ENCODE data around the gene CCL24. TPM values are rescaled to one million over a fixed set of nuclear protein-coding genes. Genes with fewer than 3 reads are reported as not detected.
"Not testable (repeated sequence)": the region's sequence is repeated elsewhere in the genome, so short reads cannot be mapped to it uniquely, and the experiment has no call there.

Gene CCL24
- total RNA-seq, 2 experiments from 2014 or later, result not detected

DNA sequence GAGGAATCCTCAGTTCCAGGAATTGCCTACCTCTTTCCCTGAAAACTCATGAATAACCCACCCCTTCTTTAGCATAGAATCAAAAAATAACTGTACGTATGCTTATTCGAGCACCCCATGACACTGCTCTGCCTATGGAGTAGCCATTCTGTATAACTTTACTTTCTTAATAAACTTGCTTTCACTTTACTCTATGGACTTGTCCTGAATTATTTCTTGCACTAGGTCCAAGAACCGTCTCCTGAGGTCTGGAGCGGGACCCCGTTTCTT is 11.1 kb downstream of the CCL24 start:
- ATAC-seq, result no peak
- Mint-ChIP-seq H3K4me3 (no peak overlapping the region), H3K4me1 (no peaks in the 10 kb centered on the region), H3K27me3 (peaks cover 2% of the 10 kb centered on the region), H3K27ac (no peak overlapping the region), H3K9me3 (ENCODE audit: low read depth) (peaks cover 10% of the 10 kb centered on the region), H3K36me3 (ENCODE audit: low read depth) (no peaks in the 10 kb centered on the region)
- intact Hi-C loops (cut with DNase I, micrococcal nuclease), result no loop called here
- POLR2A ChIA-PET, result no interaction called here
- CTCF ChIA-PET, result no interaction called here
- no peak for DNase-seq

DNA sequence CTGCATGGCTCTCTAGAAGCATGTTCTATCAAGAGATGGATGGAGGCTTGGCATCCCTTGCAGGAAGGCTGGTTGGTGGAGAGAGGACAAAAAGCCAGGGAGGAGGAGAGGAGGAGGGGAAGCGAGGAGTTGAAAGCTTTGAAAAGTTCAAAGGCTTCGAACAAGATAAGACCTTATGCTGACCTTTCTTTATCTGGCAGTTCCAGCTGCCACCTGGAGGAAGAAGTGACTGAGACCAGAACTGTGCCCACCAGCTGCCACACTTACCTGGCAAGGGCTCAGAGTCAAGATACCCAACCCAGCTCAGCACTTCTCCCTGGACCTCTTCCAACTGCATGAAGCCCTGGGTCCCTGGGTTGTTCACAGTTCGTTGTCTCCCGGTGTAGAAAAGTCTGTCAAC is 14.8 kb downstream of the CCL24 start:
- ATAC-seq, result no peak
- H3K27me3 Mint-ChIP-seq, result peaks cover 4% of the 10 kb centered on the region
- no peaks in the 10 kb centered on the region for H3K4me1 Mint-ChIP-seq
- no peaks in the 10 kb centered on the region for H3K9me3 Mint-ChIP-seq (ENCODE audit: low read depth)
- no peak overlapping the region for H3K27ac Mint-ChIP-seq
- CTCF ChIA-PET, result no interaction called here
- no peaks in the 10 kb centered on the region for H3K36me3 Mint-ChIP-seq (ENCODE audit: low read depth)
- intact Hi-C loops (cut with DNase I, micrococcal nuclease), result loop anchor here in 1 of 2 experiments (5.0 kb wide), 1 partner anchor 59 kb away; no protein-coding TSS in a partner anchor
- no peak overlapping the region for H3K4me3 Mint-ChIP-seq
- POLR2A ChIA-PET, result no interaction called here
- DNase-seq, result no peak

DNA sequence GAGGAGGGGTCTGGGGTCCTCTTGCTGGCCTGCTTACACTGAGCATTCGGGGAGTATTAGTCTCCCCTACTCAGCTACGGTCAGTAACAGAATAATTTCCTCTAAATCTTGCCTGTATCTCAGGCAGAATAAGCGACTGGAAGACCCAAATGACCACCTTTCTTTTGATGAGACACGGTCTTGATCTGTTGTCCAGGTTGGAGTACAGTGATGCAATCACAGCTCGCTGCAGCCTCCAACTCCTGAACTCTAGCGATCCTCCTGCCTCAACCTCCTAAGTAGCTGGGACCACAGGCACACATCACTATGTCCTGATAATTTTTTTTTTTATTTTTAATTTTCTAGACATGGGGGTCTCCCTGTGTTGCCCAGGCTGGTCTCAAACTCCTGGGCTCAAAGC is 17.2 kb downstream of the CCL24 start:
- Mint-ChIP-seq H3K27me3 (peaks cover 2% of the 10 kb centered on the region), H3K36me3 (ENCODE audit: low read depth) (no peaks in the 10 kb centered on the region), H3K4me3 (no peak overlapping the region), H3K9me3 (ENCODE audit: low read depth) (no peaks in the 10 kb centered on the region), H3K4me1 (no peaks in the 10 kb centered on the region), H3K27ac (no peak overlapping the region)
- CTCF ChIA-PET, result no interaction called here
- ATAC-seq (no peak), DNase-seq (no peak)
- intact Hi-C loops (cut with DNase I, micrococcal nuclease), result loop anchor here in 1 of 2 experiments (5.0 kb wide), 1 partner anchor 61 kb away; no protein-coding TSS in a partner anchor
- POLR2A ChIA-PET, result no interaction called here

- Mint-ChIP-seq H3K4me3 (no peak overlapping the region), H3K27ac (no peak overlapping the region), H3K4me1 (no peaks in the 10 kb centered on the region), H3K9me3 (ENCODE audit: low read depth) (no peaks in the 10 kb centered on the region), H3K36me3 (ENCODE audit: low read depth) (no peaks in the 10 kb centered on the region), H3K27me3 (peaks cover 2% of the 10 kb centered on the region)
- intact Hi-C loops (cut with DNase I, micrococcal nuclease), result loop anchor here in 1 of 2 experiments (5.0 kb wide), 1 partner anchor 61 kb away; no protein-coding TSS in a partner anchor
- no peak for DNase-seq
- CTCF ChIA-PET, result no interaction called here
- POLR2A ChIA-PET, result no interaction called here
- ATAC-seq, result no peak
These were observed 17.7 kb downstream of the CCL24 start for GRCh38 chr7:75795831-75796285.

GRCh38 chr7:75793676-75794075 is 19.9 kb downstream of the CCL24 start:
- Mint-ChIP-seq H3K27me3 (peaks cover 2% of the 10 kb centered on the region), H3K4me3 (no peak overlapping the region), H3K27ac (no peak overlapping the region), H3K36me3 (ENCODE audit: low read depth) (no peaks in the 10 kb centered on the region), H3K4me1 (no peaks in the 10 kb centered on the region), H3K9me3 (ENCODE audit: low read depth) (no peaks in the 10 kb centered on the region)
- DNase-seq (no peak), ATAC-seq (no peak)
- intact Hi-C loops (cut with DNase I, micrococcal nuclease), result no loop called here
- CTCF ChIA-PET, result interaction anchor here (0.6 kb wide), 1 partner anchor 355 kb away, joined by 4 read pairs; no protein-coding TSS in a partner anchor
- POLR2A ChIA-PET, result interaction anchor here (0.7 kb wide), 1 partner anchor 100 kb away, joined by 3 read pairs; no protein-coding TSS in a partner anchor

DNA sequence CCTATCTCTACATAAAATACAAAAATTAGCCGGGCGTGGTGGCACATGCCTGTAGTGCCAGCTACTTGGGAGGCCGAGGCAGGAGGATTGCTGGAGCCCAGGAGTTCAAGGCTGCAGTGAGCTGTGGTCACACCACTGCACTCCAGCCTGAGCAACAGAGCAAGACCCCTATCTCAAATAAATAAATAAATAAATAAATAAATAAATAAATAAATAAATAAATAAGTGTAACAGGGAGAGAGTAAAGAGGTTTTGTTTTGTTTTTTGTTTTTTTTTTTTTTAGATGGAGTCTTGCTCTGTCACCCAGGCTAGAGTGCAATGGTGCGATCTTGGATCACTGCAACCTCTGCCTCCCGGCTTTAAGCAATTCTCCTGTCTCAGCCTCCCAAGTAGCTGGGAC is 21.0 kb downstream of the CCL24 start:
- ATAC-seq; H3K4me1 Mint-ChIP-seq; POLR2A ChIA-PET; intact Hi-C loops (cut with DNase I, micrococcal nuclease); H3K27ac Mint-ChIP-seq; DNase-seq; H3K9me3 Mint-ChIP-seq (ENCODE audit: low read depth); H3K27me3 Mint-ChIP-seq; H3K36me3 Mint-ChIP-seq (ENCODE audit: low read depth); H3K4me3 Mint-ChIP-seq; CTCF ChIA-PET: not testable (repeated sequence)

DNA sequence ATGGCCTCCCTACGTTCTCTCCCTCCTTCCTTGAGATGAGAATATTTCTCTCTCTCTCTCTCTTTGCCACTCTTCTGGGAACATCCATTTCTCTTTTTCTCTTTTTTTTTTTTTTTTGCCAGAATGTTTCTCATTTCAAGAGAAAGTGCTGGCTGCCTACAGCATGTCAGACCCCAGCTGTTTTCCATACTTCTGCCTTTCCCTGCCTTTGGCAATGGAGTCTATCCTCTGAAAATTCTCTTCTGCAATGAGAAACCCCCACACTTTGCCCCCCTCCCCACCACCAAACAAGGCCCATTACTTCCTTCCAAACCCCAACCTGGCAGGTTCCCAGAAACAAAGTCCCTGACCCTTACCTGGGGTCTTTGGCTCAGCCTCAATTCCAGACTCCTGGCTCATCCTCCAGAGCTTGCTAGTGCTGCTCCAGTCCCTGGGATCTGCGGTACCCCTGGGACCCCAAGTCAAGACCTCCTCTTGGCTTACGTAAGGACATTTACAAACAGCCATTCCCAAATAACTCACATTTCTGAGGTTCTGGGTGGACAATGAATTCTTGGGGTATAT is 24.2 kb downstream of the CCL24 start:
- H3K36me3 Mint-ChIP-seq (ENCODE audit: low read depth), result no peaks in the 10 kb centered on the region
- no peak overlapping the region for H3K4me3 Mint-ChIP-seq
- H3K9me3 Mint-ChIP-seq (ENCODE audit: low read depth), result no peaks in the 10 kb centered on the region
- intact Hi-C loops (cut with DNase I, micrococcal nuclease), result no loop called here
- no peaks in the 10 kb centered on the region for H3K4me1 Mint-ChIP-seq
- no peak for DNase-seq
- H3K27ac Mint-ChIP-seq, result no peak overlapping the region
- H3K27me3 Mint-ChIP-seq, result no peaks in the 10 kb centered on the region
- ChIA-PET POLR2A (no interaction called here), CTCF (no interaction called here)
- ATAC-seq, result no peak

GRCh38 chr7:75788154-75788847 is 25.3 kb downstream of the CCL24 start:
- H3K9me3 Mint-ChIP-seq (ENCODE audit: low read depth); H3K27me3 Mint-ChIP-seq; H3K36me3 Mint-ChIP-seq (ENCODE audit: low read depth); intact Hi-C loops (cut with DNase I, micrococcal nuclease); H3K27ac Mint-ChIP-seq; POLR2A ChIA-PET; DNase-seq; H3K4me3 Mint-ChIP-seq; H3K4me1 Mint-ChIP-seq; ATAC-seq: not testable (repeated sequence)
- CTCF ChIA-PET, result interaction anchor here (0.6 kb wide), 1 partner anchor 90 kb away, joined by 4 read pairs; the partner anchor contains the start of gene RHBDD2

DNA sequence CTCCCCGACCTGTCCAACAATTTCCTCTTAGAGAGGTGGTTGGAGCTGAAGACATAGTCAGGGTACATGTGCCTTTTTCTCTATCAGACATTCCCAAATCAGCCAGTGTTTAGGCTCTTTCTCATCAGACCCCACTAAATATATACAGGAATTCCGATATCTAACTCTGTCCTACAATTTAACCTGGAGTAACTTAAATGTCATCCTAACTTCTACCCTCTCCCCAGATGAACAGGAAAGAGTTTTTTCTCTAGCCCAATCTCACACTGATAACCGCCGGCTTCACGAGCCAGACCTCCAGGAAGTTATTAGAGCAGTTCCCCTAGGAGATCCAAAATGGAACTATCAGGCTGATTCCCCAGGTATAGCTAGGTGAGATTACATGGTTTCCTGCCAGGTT is 30.5 kb downstream of the CCL24 start:
- intact Hi-C loops (cut with DNase I, micrococcal nuclease); H3K4me3 Mint-ChIP-seq; H3K36me3 Mint-ChIP-seq (ENCODE audit: low read depth); CTCF ChIA-PET; H3K9me3 Mint-ChIP-seq (ENCODE audit: low read depth); POLR2A ChIA-PET; ATAC-seq; DNase-seq; H3K27ac Mint-ChIP-seq: not testable (repeated sequence)
- peaks cover 15% of the 10 kb centered on the region for H3K4me1 Mint-ChIP-seq
- H3K27me3 Mint-ChIP-seq, result peaks cover 34% of the 10 kb centered on the region

- H3K27ac Mint-ChIP-seq; ATAC-seq; intact Hi-C loops (cut with DNase I, micrococcal nuclease); DNase-seq; H3K4me3 Mint-ChIP-seq; H3K36me3 Mint-ChIP-seq (ENCODE audit: low read depth); POLR2A ChIA-PET; CTCF ChIA-PET; H3K9me3 Mint-ChIP-seq (ENCODE audit: low read depth): not testable (repeated sequence)
- Mint-ChIP-seq H3K4me1 (peaks cover 31% of the 10 kb centered on the region), H3K27me3 (peaks cover 34% of the 10 kb centered on the region)
These were observed 32.8 kb downstream of the CCL24 start for GRCh38 chr7:75780647-75781273.

DNA sequence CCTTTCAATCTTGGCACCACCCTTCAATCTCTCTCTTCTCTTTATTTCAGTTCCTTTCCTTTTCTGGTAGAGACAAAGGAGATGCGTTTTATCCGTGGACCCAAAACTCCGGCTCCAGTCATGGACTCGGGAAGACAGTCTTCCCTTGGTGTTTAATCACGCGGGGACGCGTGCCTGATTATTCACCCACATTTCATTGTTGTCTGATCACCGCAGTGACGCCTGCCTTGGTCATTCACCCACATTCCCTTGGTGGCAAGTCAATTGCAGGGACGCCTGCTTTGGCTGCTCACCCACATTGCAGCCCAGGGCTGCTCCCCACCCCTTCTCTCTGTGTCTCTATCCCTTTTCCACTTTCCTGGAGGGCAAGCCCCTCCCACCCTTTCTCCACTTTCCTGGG is 34.1 kb downstream of the CCL24 start:
- DNase-seq; POLR2A ChIA-PET; ATAC-seq; H3K36me3 Mint-ChIP-seq (ENCODE audit: low read depth); H3K4me3 Mint-ChIP-seq; CTCF ChIA-PET; H3K9me3 Mint-ChIP-seq (ENCODE audit: low read depth): not testable (repeated sequence)
- Mint-ChIP-seq H3K27ac (peak overlapping the region; percentile 1), H3K27me3 (peaks cover 34% of the 10 kb centered on the region), H3K4me1 (peaks cover 35% of the 10 kb centered on the region)
- intact Hi-C loops (cut with DNase I, micrococcal nuclease), result loop anchor here in 1 of 2 experiments (5.0 kb wide), 3 partner anchors 143 to 228 kb away; no protein-coding TSS in a partner anchor

DNA sequence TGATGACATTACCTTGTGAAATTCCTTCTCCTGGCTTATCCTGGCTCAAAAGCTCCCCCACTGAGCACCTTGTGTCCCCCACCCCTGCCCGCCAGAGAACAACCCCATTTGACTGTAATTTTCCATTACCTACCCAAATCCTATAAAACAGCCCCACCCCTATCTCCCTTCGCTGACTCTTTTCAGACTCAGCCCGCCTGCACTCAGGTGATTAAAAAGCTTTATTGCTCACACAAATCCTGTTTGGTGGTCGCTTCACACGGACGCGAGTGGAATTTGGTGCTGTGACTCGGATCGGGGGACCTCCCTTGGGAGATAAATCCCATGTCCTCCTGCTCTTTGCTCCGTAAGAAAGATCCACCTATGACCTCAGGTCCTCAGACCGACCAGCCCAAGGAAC is 34.6 kb downstream of the CCL24 start:
- H3K4me3 Mint-ChIP-seq; H3K36me3 Mint-ChIP-seq (ENCODE audit: low read depth); ATAC-seq; H3K9me3 Mint-ChIP-seq (ENCODE audit: low read depth); POLR2A ChIA-PET; CTCF ChIA-PET: not testable (repeated sequence)
- Mint-ChIP-seq H3K4me1 (peaks cover 35% of the 10 kb centered on the region), H3K27ac (peak overlapping the region; percentile 1), H3K27me3 (peaks cover 34% of the 10 kb centered on the region)
- intact Hi-C loops (cut with DNase I, micrococcal nuclease), result loop anchor here in 1 of 2 experiments (5.0 kb wide), 3 partner anchors 143 to 228 kb away; no protein-coding TSS in a partner anchor
- DNase-seq, result peak; percentile 14
